HepG2 (cell line): ENCODE data around the gene NUBP1. TPM values are rescaled to one million over a fixed set of nuclear protein-coding genes. Genes with fewer than 3 reads are reported as not detected.

Experiments used
- DZIP1 ChIP-seq: sonication (generic); formaldehyde crosslinking; IDR thresholded peaks from 2 replicates; pipeline ENCODE4 v1.5.0; 2020; ENCODE audit warnings: mild to moderate bottlenecking, missing genetic modification reagents
- ERF ChIP-seq: IDR thresholded peaks from 2 replicates; pipeline ENCODE4 v1.6.1; 2018; ENCODE audit warnings: missing biosample characterization, missing genetic modification reagents
- ETS1 ChIP-seq: sonication (generic); formaldehyde crosslinking; IDR thresholded peaks from 2 replicates; pipeline ENCODE4 v1.4.0; 2020; ENCODE audit warnings: missing genetic modification reagents
- FOSL2 ChIP-seq: sonication (generic); formaldehyde crosslinking; IDR thresholded peaks from 2 replicates; pipeline ENCODE4 v1.4.0; 2020; ENCODE audit warnings: missing genetic modification reagents
- GPN1 ChIP-seq: sonication (generic); formaldehyde crosslinking; IDR thresholded peaks from 2 replicates; pipeline ENCODE4 v1.5.1; 2020; ENCODE audit warnings: missing genetic modification reagents, borderline replicate concordance
- HOXD1 ChIP-seq: sonication (generic); formaldehyde crosslinking; IDR thresholded peaks from 2 replicates; pipeline ENCODE4 v1.5.0; 2020; ENCODE audit warnings: missing genetic modification reagents
- MAFK ChIP-seq, 2 experiments: IDR thresholded peaks in 1 of 2; conservative IDR thresholded peaks in 1 of 2; 2 replicates each; pipeline ENCODE4 v1.6.1; 2011; ENCODE audit warnings: improper control_type of control experiment in 2 of 2, low read length in 2 of 2
- MTA1 ChIP-seq: sonication (generic); formaldehyde crosslinking; IDR thresholded peaks from 2 replicates; pipeline ENCODE4 v1.4.0; 2020; ENCODE audit warnings: missing genetic modification reagents, mild to moderate bottlenecking, borderline replicate concordance
- NCOR1 ChIP-seq: fragments of 200-600 bp; sonication (generic); IDR thresholded peaks from 2 replicates; pipeline ENCODE4 v1.7.0; 2017; ENCODE audit warnings: antibody characterized with exemption, low read length, borderline replicate concordance
- RAD51 ChIP-seq: fragments of 450-650 bp; IDR thresholded peaks from 2 replicates; pipeline ENCODE4 v1.6.1; 2016; ENCODE audit warnings: borderline replicate concordance
- SSRP1 ChIP-seq: IDR thresholded peaks from 2 replicates; pipeline ENCODE4 v1.6.1; 2016; ENCODE audit warnings: control low read depth
- THAP11 ChIP-seq: IDR thresholded peaks from 2 replicates; pipeline ENCODE4 v1.6.1; 2016; ENCODE audit warnings: missing biosample characterization, missing genetic modification reagents
- XRCC5 ChIP-seq: fragments of 200-400 bp; formaldehyde crosslinking; optimal IDR thresholded peaks from 2 replicates; pipeline ENCODE3; 2017; ENCODE audit warnings: mild to moderate bottlenecking, low read length
- ZBTB1 ChIP-seq: sonication (generic); formaldehyde crosslinking; IDR thresholded peaks from 2 replicates; pipeline ENCODE4 v1.4.0; 2020; ENCODE audit warnings: missing genetic modification reagents, borderline replicate concordance
- ZC3H13 ChIP-seq: sonication (generic); formaldehyde crosslinking; IDR thresholded peaks from 2 replicates; pipeline ENCODE4 v1.8.1; 2023; ENCODE audit warnings: mild to moderate bottlenecking, missing genetic modification reagents, moderate library complexity
- ZMYM4 ChIP-seq: sonication (generic); formaldehyde crosslinking; IDR thresholded peaks from 2 replicates; pipeline ENCODE4 v1.8.1; 2023; ENCODE audit warnings: mild to moderate bottlenecking, missing genetic modification reagents
- ZNF274 ChIP-seq: sonication (generic); formaldehyde crosslinking; IDR thresholded peaks from 2 replicates; pipeline ENCODE4 v1.5.1; 2020; ENCODE audit warnings: mild to moderate bottlenecking, missing genetic modification reagents
- ZNF3 ChIP-seq: IDR thresholded peaks from 2 replicates; pipeline ENCODE4 v1.7.0; 2017; ENCODE audit warnings: inconsistent platforms
- ZNF446 ChIP-seq: sonication (generic); formaldehyde crosslinking; IDR thresholded peaks from 2 replicates; pipeline ENCODE4 v1.5.0; 2020; ENCODE audit warnings: mild to moderate bottlenecking, missing genetic modification reagents
- ZNF652 ChIP-seq: IDR thresholded peaks from 2 replicates; pipeline ENCODE4 v1.6.1; 2016; ENCODE audit warnings: low read depth, borderline replicate concordance
- ZNF737 ChIP-seq: sonication (generic); formaldehyde crosslinking; IDR thresholded peaks from 2 replicates; pipeline ENCODE4 v1.5.0; 2020; ENCODE audit warnings: missing genetic modification reagents, mild to moderate bottlenecking, borderline replicate concordance
- polyA plus RNA-seq, 8 experiments: library from polyadenylated mRNA; depleted of rRNA in 3 of 8; stranded (reverse) in 7 of 8; unstranded in 1 of 8; fragments of >200 nt; fragmentation: Illumina TruSeq in 4 of 8; extraction: Trizol in 4 of 8; gene quantifications; 2 replicates each; pipeline versions ENCODE4 v1.2.1 to v1.2.3, GENCODE V29; 2011 to 2016; ENCODE audit warnings: low read depth in 4 of 8, missing spikeins in 1 of 8, mixed read lengths in 1 of 8; ENCODE audit not compliant: insufficient read depth in 1 of 8
- total RNA-seq, 5 experiments: library from RNA; depleted of rRNA; stranded (reverse); fragments of >200 nt; fragmentation: Illumina TruSeq; extraction: Trizol; gene quantifications; 2 replicates each; pipeline ENCODE4 v1.2.3, GENCODE V29; 2016; ENCODE audit warnings: low read depth in 1 of 5

Gene NUBP1
- total and polyA plus RNA-seq, 2 of the 13 experiments (the other 11 are each of a cell fraction or from before 2014, with no cell fraction given), result 53.5 to 70.4 TPM

- TF ChIP-seq FOSL2 (CRISPR knock-in tag) (peak; percentile 58; the same call in 1 of the 2 replicates), ZBTB1 (CRISPR knock-in tag) (no peak), GPN1 (CRISPR knock-in tag) (no peak), ZNF274 (CRISPR knock-in tag) (peak; percentile 60; the same call in 1 of the 2 replicates), SSRP1 (no peak), MAFK (conservative IDR thresholded peaks at IDR 0.05 in 1 of 2, IDR thresholded peaks at IDR 0.05 in 1 of 2; ENCODE audit: low read length in 2 of 2) (no peak), XRCC5 (peak; percentile 44), ZNF446 (CRISPR knock-in tag) (no peak), RAD51 (no peak), DZIP1 (CRISPR knock-in tag) (no peak), ETS1 (no peak), ZNF652 (CRISPR knock-in tag) (0 out of 2 replicates have a peak, but pooled peaks have one; percentile 16), ZMYM4 (CRISPR knock-in tag) (peak; percentile 90), ZNF737 (CRISPR knock-in tag) (no peak), THAP11 (peak; percentile 39), NCOR1 (peak; percentile 44; the same call in 1 of the 2 replicates), ZC3H13 (CRISPR knock-in tag) (no peak), MTA1 (CRISPR knock-in tag) (peak; percentile 90), ERF (CRISPR knock-in tag) (peak; percentile 74; the same call in 1 of the 2 replicates), ZNF3 (CRISPR knock-in tag) (no peak), HOXD1 (CRISPR knock-in tag) (no peak)
These were observed 15.4 kb upstream of the NUBP1 start (continued) for GRCh38 chr16:10728003-10728887.
